ENCODE data around the gene ELOVL5.
"Not testable (repeated sequence)": the region's sequence is repeated elsewhere in the genome, so short reads cannot be mapped to it uniquely, and the experiment has no call there.

The ELOVL5 gene

DNA sequence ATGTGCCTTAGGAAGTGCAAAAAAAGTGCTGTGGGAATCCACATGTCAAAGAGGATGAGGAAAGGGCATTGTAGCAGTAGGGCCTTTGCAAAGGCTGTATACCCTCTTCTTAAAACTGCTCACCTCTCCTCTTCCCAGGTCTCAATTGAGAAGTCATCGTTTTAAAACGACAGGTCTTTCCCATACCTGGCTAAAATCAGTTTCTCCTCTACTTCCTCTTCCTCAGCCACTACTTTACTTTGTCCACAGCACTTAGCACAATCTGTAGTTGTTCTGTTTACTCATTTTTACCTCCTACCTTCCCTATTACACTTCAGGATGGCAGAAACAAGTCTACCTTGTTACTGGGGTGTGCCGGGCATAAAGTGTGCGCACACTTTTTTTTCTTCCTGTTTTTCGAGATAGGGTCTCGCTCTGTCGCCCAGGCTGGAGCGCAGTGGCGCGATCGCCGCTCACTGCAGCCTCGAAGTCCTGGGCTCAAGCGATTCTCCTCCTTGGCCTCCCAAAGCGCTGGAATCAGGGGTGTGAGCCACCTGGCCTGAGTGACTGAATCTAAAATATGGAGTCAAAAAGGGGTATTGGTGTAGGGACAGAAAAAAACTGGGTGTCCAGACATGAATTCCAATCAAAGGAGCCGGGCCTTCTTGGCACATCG lies 9.8 kb upstream of the ELOVL5 start:
- DNase-seq = peak; percentile 15

DNA sequence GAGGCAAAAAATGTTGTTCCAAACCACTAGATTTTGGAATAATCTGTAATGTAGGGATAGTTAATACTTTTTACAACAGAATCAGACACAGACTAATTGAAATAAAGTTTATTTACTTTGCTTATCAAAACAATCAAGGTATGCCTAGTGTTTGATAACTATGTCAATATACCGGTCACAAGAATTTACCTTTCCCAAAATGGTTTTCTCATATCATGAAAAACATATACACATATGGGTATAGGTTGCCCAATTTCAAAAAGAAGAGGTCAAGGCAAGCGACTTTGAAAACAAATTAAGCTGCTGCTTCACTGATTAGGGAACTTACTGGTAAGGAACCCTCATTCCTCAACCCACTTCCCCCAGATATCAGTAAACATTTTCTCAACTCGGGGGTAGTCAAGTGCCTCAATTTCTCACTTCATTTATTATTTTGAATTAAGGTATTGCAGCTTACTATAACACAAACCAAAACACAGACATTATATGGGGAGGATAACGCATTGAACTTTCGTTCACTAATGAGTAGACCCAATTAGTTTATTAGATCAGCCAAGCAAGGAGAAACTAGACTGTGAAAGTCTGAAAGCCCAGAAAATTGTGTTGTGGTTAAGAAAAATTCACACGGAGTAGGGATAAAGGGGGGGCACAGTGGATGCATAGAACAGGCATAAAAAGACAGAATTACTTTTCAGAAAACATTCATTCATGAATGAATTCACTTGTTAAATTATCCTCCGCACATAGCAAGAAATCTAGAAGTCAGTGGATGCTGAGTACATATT lies 9.0 kb upstream of the ELOVL5 start:
- DNase-seq = no peak

DNA sequence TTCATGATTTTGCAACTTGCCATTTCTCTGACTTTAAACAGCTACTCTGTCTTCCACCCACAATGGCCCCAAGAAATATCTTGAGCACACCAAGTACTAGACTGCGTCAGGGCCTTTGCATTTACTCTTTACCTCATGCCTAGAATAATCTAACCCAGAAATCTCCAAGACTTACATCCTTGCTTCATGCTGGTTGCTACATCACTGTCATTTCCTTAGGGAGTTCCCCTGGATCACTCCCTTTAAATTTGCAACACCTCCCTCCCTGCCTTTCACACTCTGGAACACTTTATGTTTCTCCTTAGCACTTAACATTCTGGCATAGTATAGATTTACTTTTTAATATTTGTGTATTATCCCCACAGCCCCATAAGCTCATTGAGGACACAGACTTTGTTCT lies 4.9 kb upstream of the ELOVL5 start:
- DNase-seq = peak; percentile 33

DNA sequence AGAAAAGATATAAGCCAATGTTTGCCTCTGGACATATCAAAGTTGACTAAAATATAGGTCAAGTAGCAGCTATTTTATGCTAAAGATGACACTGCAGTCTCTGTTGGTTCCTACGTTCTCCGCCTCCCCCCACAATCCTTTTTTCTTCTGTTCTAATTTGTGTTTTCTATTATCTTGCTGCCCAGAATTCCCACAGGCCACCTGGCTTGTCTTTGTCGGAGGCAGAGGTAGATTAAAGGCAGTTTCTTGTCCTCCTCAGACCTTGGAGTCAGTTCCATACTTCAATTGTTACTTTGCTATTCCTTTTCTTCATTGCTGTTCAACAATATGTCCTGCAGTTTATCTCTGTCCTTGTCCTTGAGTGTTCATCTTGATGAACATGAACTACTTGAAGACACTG lies 3.6 kb upstream of the ELOVL5 start:
- DNase-seq = no peak

DNA sequence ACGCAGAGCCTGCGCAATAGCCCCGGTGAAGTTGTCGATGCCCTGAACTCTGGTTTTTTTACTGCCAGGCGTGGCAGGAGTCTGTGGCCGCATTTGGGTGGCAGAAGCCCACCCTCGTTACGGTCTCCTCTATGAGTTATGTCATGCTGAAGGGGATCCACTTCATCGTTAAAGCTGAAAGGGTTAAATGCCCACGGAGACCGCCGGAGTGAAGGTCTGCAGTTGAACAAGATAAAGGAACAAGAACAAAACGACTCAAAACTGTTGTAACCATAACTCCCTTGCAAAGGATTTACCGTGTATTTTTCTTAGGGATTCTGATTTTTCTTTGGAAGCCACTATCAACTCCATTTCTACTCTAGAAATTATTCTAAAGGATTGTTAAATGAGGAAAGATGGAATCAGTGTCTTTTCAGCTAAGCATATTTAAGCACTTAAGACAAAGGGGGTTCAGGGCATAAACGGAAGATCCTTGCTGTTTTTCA lies 501 bp upstream of the ELOVL5 start:
- no peak for DNase-seq

DNA sequence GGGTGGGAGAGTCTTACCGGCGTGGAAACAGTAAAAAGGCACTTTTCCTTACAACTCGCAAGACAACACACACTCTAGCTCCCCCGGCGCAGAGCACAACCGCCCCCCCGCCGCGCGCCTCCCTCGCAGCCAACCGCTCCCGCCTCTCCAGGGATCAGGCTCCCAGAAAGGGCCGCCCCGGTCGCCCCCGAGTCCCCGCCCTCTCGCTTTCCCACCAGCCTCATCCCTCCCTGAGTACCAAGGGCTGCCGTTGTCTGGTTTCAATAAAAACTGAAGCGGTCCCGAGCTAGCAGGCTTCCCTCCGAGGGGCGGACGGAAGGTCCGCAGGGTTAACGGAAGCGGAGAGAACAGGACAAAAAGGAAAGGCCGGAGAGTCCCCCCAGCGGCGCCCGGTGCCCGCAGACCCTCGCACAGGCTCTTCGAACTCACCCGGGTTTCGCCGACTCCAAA lies 804 bp downstream of the ELOVL5 start:
- DNase-seq = peak; percentile 62

DNA sequence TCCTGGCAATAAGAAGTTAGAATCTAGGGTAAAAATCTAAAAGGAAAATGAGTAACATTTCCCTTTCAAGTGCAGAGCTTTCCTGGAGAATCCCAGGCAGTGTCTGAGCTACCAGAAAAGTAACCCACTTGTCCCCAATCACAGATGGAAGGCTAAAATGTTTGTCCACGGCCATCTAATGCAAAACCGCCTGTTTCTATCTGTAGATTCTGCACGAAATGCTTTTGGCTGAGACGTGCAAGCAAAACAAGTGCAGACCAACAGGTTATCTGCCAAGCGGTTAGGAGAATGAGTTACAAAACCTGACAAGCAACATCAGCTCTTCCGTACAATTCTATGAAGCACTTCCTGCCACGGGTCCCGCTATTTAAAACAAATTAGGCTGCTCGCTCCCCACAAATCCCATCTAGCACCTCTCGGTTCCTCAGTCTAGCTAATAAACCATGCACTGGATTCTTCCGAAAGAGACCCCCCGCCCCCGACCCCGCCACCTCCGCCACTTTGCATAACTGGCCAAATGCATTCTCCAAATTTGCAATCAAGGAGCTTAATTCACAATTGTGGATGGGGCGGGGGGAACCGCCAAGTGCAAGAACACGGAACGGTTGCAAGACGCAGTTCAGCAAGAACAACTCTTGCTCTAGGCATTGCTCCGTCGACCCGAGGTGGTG lies 1.4 kb downstream of the ELOVL5 start:
- DNase-seq = peak; percentile 36

DNA sequence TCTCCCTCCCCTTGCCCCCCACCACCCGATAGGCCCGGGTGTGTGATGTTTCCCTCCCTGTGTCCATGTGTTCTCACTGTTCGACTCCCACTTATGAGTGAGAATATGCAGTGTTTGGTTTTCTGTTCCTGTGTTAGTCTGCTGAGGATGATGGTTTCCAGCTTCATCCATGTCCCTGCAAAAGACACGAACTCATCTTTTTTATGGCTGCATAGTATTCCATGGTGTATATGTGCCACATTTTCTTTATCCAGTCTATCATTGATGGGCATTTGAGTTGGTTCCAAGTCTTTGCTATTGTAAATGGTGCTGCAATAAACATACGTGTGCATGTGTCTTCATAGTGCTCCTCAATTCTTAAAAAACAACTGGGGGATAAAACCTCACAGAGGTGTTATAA lies 2.7 kb downstream of the ELOVL5 start:
- not testable (repeated sequence) for DNase-seq

DNA sequence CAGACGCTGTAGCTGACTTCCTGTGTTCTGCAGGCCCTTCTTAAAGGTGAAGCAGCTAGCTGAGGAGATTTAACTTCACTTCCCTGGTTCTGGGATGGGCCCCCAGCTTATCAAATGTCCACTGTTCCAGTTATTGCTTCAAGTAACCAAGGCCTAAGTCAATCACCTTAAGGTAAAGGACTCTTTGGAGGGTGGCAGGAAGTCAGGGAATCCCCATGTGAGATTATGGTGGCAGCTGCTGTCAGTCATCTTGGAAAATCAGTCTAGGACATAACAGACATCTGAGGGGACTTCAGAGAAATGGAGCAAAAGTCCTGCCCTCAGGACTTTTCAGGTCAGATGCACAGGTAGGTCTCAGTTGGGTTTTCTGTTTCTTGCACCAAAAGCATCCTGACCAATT lies 3.8 kb downstream of the ELOVL5 start:
- no peak for DNase-seq

DNA sequence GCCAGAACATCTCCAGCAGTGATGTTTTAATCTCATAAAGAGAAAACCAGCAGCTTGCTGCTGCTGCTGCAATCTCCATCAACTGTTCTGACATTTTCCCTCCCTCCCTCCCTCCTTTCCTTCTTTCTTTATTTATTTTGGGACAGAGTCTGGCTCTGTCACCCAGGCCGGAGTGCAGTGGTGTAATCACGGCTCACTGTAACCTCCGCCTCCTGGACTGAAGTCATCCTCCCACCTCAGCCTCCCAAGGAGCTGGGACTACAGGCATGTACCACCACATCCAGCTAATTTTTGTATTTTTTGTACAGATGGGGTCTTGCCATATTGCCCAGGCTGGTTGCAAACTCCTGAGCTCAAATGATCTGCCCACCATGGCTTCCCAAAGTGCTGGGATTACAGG lies 5.7 kb downstream of the ELOVL5 start:
- no peak for DNase-seq

DNA sequence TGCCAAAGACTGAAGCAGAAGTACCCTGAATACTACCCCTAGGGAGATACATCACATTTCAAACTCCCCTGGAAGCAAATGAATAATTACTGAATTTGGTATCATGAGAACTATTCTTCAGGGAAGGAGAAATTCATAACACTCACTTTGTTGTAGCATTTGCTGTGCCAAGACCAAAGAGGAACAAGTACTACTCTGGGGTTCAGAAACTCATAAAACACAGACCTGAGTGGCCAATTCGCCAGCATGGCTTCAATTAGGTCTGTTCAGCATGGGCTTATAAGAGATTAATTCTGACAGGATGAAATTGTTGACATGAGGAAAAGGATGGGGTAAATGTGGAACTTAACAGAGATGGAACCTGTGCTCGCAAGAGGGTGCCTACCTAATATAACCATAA lies 6.5 kb downstream of the ELOVL5 start:
- no peak for DNase-seq

DNA sequence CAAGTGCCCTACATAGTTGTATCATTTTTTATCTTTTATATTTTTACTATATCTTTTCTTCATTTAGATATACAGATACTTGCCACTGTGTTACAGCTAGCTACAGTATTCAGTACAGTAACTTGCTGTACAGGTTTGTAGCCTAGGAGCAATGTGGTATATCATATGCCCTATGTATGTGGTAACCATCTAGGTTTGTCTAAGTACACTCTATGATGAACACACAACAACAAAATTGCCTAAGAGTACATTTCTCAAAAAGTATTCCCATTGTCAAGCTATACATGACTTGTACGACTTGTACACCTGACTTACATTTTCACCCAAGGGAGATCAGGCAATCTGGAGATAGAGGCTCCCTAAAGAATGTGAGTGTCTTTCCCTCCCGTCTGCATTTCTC lies 8.2 kb downstream of the ELOVL5 start:
- DNase-seq = no peak

DNA sequence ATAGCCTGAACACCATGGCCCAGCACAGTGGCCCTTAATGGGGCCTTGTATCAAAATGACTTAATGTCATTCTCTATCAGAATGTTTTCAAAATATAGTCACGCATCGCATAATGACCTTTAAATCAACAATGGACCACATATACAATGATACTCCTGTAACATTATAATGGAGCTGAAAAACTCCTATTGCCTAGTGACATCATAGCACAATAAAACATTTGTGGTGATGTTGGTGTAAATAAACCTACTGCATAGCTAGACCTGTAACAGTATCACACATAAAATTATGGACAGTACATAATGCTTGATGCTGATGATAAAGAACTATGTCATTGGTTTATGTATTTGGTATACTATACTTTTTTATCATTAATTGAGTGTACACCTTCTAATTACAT lies 9.3 kb downstream of the ELOVL5 start:
- no peak for DNase-seq

DNA sequence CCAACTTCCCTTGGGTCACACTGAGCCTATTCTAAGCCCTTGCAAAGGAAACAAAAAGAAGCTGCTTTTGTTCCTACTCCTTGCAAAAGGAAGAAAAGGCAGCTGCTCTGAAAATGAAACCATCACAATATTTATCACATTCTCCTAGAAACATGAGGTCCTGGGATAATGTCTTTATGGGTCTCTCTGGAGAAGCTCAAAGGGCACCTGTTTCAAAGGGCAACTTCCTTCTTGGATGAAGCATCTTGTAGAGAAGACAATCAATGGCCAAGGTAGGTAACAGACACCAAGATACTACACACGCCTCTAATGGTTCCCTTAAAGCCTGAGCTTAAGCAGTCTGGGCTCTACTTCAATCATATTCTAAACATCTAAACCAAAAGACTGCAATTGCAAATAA lies 10.4 kb downstream of the ELOVL5 start:
- DNase-seq = no peak

DNA sequence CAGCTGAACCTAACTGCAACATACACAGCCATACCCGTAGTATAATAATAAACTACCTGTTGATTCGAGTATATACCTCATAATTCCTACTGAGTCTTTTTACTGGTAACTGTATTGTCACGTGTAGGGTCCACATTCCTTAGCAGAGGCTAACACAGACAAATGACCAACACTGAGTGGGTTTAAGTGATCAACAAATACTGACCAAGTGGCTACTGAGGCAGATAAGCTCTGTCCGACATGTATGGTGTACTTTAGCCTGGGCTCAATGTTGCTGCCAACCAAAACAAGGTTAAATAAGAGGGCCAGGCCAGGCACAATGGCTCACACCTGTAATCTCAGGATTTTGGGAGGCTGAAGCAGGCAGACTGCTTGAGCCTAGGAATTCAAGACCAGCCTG lies 12.7 kb downstream of the ELOVL5 start:
- DNase-seq = no peak

DNA sequence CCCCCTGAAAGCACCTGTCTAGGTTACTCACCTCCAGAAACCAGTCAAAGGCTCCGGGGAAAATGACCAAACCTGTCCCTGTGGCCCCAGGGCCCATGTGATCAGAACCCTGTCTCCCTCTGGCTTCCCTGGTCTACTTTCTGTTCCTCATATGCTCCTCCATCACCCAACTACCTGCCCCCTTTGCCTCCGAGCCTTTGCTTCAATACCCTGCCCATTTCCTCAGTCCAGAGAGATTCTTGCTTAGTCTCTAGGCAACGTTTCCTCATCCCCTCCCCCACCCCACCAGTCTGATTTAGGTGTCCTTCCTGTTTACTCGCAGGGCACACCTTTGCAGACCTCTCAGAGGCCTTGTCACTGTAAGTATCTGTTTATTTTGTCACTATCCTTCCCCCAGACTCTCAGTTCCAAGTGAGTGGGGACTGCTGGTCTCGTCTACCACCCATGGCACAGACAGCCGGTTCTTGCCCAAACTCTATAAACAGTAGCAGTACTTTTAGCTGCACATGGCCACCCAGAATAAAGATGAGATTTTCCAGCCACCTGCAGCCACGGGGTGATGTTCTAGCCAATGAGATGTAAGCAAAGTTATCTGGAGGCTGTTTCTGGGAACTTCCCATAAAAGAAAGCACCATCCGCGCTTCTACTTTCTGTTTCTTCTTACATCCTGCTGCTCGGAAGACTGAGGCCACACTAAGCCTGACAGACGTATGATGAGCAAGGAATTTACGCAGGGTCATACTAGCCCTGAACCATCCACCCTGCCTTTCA lies 13.3 kb downstream of the ELOVL5 start:
- peak; percentile 92 for DNase-seq

DNA sequence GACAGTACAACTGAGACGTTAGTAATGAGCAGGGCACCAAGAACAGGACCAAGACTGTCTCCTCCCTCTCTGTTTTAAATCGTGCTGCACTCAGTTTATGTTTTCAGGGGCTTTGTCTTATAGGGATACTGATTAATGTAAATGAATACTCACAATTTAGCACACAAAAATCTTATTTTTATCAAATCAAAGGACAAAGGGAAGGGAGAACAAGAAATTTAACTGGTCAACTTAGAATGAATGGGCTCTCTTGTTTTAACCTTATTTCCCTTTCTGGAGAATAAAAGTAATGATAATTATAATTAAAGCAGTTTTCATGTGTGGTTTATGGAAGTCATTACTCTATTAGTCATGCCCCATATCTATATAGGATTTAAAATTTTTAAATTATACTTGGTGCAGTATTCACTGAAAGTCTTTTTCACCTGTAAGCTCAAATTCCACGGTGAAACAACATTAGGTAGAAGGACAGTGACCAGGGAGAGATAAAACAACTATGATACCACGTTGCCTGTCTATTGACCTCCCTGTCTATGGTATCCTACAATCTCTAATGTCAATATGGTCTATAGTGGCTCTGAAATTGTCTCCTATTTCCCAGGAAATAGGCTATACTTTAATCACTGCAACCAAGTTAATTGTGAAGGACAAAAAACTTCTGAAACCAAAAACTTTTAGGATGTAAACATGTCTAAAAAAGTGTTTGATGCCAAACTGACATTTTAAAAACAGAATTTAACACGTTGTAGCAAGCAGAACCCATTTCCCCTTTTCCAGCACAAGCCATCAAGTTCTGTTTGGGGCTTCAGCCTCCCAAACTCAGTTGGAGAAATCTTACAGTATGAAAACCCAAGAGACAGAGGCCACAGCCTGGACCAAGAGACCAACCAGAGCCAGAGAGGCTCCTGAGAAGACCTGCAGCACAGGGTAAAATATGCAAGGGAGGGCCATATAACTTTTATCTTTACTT lies 15.0 kb downstream of the ELOVL5 start:
- DNase-seq = no peak

DNA sequence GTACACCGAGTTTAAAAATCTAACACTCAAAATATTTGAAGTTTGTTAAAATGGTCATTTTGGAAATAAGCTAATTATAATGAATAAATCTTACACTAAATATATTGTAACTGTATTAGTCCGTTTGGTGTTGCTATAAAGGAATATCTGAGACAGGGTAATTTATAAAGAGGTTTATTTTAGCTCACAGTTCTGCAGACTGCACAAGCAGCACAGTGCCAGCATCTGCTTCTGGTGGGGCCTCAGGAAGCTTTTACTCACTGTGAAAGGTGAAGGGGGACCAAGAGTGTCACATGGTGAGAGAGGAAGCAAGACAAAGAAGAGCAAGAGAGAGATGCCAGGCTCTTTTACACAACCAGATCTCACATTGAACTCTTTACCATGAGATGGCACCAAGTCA lies 17.1 kb downstream of the ELOVL5 start:
- no peak for DNase-seq

DNA sequence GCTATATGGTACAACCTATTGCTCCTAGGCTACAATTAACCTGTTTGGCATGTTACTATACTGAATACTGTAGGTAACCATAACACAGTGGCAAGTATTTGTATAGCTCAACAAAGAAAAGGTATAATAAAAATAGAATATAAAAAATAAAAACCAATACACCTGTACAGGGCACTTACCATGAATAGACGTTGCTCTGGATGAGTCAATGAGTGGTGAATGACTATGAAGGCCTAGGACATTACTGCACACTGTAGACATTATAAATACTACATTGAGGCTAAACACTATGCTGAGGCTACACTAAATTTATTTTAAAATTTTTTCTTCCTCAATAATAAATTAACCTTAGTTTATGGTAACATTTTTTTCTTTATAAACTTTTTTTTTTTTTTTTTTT lies 18.6 kb downstream of the ELOVL5 start:
- DNase-seq = no peak

DNA sequence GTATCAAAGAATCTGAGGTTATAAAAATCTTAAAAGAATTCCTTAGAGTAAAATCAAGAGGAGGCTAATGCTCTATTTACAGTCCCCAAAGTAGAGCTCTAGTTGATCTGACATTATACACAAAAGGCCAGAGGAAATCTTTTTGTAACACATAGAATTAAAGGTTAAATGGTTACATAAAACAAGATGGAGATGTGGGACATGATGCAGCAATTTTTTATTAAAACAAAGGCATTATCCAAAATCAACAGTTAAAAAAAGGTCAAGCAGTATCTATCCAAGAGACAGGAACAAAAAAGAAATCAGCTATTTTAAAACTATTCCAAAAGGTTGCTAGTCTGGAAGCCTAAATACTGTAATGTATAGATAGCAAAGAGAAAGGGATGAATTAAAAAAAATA lies 20.4 kb downstream of the ELOVL5 start:
- DNase-seq = no peak

DNA sequence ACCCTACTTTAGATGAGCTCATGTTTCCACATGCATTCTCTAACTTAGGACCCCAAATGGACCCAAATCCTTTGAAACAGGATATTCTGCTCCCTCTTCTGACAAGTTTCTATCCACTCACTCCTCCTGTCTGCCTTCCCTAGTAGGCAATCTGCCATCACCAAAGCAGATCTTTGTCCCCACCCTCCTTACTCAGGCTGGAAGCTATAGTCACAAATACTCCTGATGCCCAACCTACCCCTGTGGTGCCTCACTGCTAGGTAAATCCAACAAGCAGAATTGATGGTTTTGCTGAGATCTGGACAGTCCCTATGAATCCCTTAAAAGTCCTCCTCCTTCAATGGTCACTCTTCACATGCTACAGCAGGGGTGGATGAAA lies 21.7 kb downstream of the ELOVL5 start:
- DNase-seq = no peak

All from suppressor macrophage treated with lipopolysaccharide for 4 hours (primary cell).